ENCODE measurements around the gene CHST4. TPM values are rescaled to one million over a fixed set of nuclear protein-coding genes. Genes with fewer than 3 reads are reported as not detected.

CHST4 gene
- total RNA-seq, 1 experiment from 2014 or later, result 9.9 TPM

DNA sequence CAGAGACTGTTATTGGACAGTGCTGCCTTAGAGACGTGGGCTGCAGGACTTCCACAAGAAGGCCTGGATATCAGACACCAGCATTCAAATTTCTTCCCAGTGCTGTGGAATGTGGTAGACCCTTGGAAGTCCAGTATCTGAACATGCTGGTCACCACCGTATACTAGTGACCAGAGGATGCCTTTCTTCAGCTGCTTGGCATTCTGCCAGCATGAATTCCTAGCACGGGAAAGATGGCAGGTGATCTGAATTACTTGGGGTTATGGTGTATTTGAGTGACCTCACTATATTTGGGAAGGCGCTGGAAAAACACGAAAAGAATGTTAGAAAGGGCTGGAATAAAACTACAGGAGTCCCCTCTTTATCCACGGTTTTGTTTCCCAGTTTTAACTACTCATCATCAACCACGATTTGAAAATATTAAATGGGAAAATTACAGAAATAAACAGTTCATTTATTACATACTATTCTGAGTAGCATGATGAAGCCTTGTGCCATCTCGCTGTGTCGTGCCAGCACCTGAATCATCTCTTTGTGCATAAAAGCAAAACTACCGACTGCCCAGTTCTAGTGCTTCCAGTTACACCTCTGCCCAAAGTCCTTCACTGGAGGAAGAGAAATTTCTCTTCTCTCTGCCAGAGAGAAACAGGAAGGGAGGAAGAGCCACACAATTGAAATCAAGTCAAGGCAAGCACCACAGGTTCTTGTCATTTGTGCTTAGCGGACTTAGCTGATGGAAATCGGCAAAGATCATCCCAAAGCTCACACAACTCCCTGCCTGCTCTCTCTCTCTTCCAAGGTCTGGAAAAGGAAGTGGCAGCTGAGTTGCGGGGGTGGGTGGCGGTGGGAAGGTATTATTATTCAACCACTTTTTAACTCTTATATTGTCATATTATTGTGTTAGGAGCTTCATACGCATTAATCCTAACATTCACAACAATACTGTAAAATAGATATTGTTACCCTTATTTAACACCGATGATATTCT is 1.4 kb upstream of the CHST4 start (continued):
- TF ChIP-seq, protein P1, sequence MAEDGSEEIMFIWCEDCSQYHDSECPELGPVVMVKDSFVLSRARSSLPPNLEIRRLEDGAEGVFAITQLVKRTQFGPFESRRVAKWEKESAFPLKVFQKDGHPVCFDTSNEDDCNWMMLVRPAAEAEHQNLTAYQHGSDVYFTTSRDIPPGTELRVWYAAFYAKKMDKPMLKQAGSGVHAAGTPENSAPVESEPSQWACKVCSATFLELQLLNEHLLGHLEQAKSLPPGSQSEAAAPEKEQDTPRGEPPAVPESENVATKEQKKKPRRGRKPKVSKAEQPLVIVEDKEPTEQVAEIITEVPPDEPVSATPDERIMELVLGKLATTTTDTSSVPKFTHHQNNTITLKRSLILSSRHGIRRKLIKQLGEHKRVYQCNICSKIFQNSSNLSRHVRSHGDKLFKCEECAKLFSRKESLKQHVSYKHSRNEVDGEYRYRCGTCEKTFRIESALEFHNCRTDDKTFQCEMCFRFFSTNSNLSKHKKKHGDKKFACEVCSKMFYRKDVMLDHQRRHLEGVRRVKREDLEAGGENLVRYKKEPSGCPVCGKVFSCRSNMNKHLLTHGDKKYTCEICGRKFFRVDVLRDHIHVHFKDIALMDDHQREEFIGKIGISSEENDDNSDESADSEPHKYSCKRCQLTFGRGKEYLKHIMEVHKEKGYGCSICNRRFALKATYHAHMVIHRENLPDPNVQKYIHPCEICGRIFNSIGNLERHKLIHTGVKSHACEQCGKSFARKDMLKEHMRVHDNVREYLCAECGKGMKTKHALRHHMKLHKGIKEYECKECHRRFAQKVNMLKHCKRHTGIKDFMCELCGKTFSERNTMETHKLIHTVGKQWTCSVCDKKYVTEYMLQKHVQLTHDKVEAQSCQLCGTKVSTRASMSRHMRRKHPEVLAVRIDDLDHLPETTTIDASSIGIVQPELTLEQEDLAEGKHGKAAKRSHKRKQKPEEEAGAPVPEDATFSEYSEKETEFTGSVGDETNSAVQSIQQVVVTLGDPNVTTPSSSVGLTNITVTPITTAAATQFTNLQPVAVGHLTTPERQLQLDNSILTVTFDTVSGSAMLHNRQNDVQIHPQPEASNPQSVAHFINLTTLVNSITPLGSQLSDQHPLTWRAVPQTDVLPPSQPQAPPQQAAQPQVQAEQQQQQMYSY (CRISPR knock-in tag; IDR thresholded peaks at IDR 0.05), result no peak
- no peak for TF ChIP-seq SOX15 (CRISPR knock-in tag; IDR thresholded peaks at IDR 0.05)

DNA sequence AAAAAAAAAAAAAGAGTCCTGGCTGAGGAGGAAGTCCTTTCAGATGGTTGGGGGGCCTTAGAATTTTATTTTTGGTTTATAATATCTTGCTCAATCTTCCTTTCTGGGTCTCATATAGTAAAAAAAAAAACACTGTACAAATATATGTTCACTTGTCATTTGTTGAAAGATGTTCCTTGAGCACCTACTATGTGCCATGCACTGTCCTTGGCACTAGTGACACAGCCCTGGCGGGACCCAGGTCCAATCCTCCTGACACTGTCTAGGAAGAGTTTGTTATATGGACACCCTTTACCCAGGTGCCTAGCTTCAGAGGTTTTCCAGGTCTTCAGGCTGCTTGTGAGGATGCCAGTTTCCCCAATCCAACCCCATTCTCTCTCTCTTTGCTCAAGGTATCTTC is 2.0 kb downstream of the CHST4 start:
- DNase-seq (ENCODE audit: low spot score), result no peak
- Mint-ChIP-seq H3K4me3 (peak overlapping the region; percentile 16; the same call in 1 of the 2 replicates), H3K36me3 (no peaks in the 10 kb centered on the region), H3K9me3 (no peaks in the 10 kb centered on the region), H3K27ac (no peak overlapping the region), H3K4me1 (peaks cover 45% of the 10 kb centered on the region), H3K27me3 (ENCODE audit: low read depth) (no peaks in the 10 kb centered on the region)
- POLR2A ChIA-PET, result no interaction called here
- CTCF ChIA-PET, result interaction anchor here (5.5 kb wide), 1 partner anchor 83 kb away, joined by 45 read pairs; no protein-coding TSS in a partner anchor
- no peak for ATAC-seq
- no peak for TF ChIP-seq ZNF423 (CRISPR knock-in tag; IDR thresholded peaks at IDR 0.05)
- TF ChIP-seq ZNF138 (CRISPR knock-in tag; conservative IDR thresholded peaks at IDR 0.05), result no peak
- TF ChIP-seq, protein P2, sequence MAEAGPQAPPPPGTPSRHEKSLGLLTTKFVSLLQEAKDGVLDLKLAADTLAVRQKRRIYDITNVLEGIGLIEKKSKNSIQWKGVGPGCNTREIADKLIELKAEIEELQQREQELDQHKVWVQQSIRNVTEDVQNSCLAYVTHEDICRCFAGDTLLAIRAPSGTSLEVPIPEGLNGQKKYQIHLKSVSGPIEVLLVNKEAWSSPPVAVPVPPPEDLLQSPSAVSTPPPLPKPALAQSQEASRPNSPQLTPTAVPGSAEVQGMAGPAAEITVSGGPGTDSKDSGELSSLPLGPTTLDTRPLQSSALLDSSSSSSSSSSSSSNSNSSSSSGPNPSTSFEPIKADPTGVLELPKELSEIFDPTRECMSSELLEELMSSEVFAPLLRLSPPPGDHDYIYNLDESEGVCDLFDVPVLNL (CRISPR knock-in tag; IDR thresholded peaks at IDR 0.05; ENCODE audit: borderline replicate concordance, low read depth), result no peak
- no peak for TF ChIP-seq HMGA2 (CRISPR knock-in tag; IDR thresholded peaks at IDR 0.05)
- no peak for TF ChIP-seq FOXP1 (CRISPR knock-in tag; IDR thresholded peaks at IDR 0.05; ENCODE audit: borderline replicate concordance)
- TF ChIP-seq, protein P3, sequence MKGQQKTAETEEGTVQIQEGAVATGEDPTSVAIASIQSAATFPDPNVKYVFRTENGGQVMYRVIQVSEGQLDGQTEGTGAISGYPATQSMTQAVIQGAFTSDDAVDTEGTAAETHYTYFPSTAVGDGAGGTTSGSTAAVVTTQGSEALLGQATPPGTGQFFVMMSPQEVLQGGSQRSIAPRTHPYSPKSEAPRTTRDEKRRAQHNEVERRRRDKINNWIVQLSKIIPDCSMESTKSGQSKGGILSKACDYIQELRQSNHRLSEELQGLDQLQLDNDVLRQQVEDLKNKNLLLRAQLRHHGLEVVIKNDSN (CRISPR knock-in tag; IDR thresholded peaks at IDR 0.05), result no peak
- TF ChIP-seq TEAD4 (CRISPR knock-in tag; IDR thresholded peaks at IDR 0.05), result no peak

GRCh38 chr16:71528863-71529262 is 2.6 kb downstream of the CHST4 start:
- DNase-seq (ENCODE audit: low spot score) (no peak), ATAC-seq (no peak)
- H3K4me1 Mint-ChIP-seq, result peaks cover 39% of the 10 kb centered on the region
- ChIA-PET CTCF (interaction anchor here (0.8 to 5.5 kb wide), 6 partner anchors 9 to 117 kb away, joined by 3 to 45 read pairs (median 5); no protein-coding TSS in a partner anchor), POLR2A (interaction anchor here (0.6 kb wide), 1 partner anchor 95 kb away, joined by 3 read pairs; no protein-coding TSS in a partner anchor)
- no peak overlapping the region for H3K4me3 Mint-ChIP-seq
- no peaks in the 10 kb centered on the region for H3K27me3 Mint-ChIP-seq (ENCODE audit: low read depth)
- no peak for TF ChIP-seq JUN (CRISPR knock-in tag; IDR thresholded peaks at IDR 0.05)
- TF ChIP-seq HMGA2 (CRISPR knock-in tag; IDR thresholded peaks at IDR 0.05), result no peak
- no peak for TF ChIP-seq CREM (CRISPR knock-in tag; IDR thresholded peaks at IDR 0.05)
- no peak for TF ChIP-seq CREB1 (CRISPR knock-in tag; IDR thresholded peaks at IDR 0.05)
- no peaks in the 10 kb centered on the region for H3K9me3 Mint-ChIP-seq
- H3K36me3 Mint-ChIP-seq, result no peaks in the 10 kb centered on the region
- no peak overlapping the region for H3K27ac Mint-ChIP-seq

- no peak for ATAC-seq
- Mint-ChIP-seq H3K27ac (no peak overlapping the region), H3K27me3 (ENCODE audit: low read depth) (no peaks in the 10 kb centered on the region), H3K9me3 (no peaks in the 10 kb centered on the region), H3K4me3 (no peak overlapping the region), H3K4me1 (peaks cover 9% of the 10 kb centered on the region), H3K36me3 (no peaks in the 10 kb centered on the region)
- no peak for DNase-seq (ENCODE audit: low spot score)
- ChIA-PET POLR2A (no interaction called here), CTCF (interaction anchor here (0.6 to 2.0 kb wide), 4 partner anchors 10 to 143 kb away, joined by 3 to 7 read pairs (median 6); no protein-coding TSS in a partner anchor)
- TF ChIP-seq GTF2I (CRISPR knock-in tag; conservative IDR thresholded peaks at IDR 0.05), result no peak
- TF ChIP-seq TEAD4 (CRISPR knock-in tag; IDR thresholded peaks at IDR 0.05), result no peak
- no peak for TF ChIP-seq CREB1 (CRISPR knock-in tag; IDR thresholded peaks at IDR 0.05)
- TF ChIP-seq, protein P4, sequence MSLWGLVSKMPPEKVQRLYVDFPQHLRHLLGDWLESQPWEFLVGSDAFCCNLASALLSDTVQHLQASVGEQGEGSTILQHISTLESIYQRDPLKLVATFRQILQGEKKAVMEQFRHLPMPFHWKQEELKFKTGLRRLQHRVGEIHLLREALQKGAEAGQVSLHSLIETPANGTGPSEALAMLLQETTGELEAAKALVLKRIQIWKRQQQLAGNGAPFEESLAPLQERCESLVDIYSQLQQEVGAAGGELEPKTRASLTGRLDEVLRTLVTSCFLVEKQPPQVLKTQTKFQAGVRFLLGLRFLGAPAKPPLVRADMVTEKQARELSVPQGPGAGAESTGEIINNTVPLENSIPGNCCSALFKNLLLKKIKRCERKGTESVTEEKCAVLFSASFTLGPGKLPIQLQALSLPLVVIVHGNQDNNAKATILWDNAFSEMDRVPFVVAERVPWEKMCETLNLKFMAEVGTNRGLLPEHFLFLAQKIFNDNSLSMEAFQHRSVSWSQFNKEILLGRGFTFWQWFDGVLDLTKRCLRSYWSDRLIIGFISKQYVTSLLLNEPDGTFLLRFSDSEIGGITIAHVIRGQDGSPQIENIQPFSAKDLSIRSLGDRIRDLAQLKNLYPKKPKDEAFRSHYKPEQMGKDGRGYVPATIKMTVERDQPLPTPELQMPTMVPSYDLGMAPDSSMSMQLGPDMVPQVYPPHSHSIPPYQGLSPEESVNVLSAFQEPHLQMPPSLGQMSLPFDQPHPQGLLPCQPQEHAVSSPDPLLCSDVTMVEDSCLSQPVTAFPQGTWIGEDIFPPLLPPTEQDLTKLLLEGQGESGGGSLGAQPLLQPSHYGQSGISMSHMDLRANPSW (CRISPR knock-in tag; conservative IDR thresholded peaks at IDR 0.05; ENCODE audit: low read depth), result no peak
- no peak for TF ChIP-seq ATF2 (CRISPR knock-in tag; IDR thresholded peaks at IDR 0.05; ENCODE audit: borderline replicate concordance, low read depth)
- TF ChIP-seq NR3C1 (CRISPR knock-in tag; conservative IDR thresholded peaks at IDR 0.05; ENCODE audit: low read depth), result no peak
- no peak for TF ChIP-seq HMGA2 (CRISPR knock-in tag; IDR thresholded peaks at IDR 0.05)
- no peak for TF ChIP-seq ERG (CRISPR knock-in tag; IDR thresholded peaks at IDR 0.05)
These were observed 6.1 kb downstream of the CHST4 start for GRCh38 chr16:71532366-71532765.

Data from WTC11 (cell line).